Mesothelial cell of epicardium (in vitro differentiated cells): ENCODE measurements around the gene REG3G. TPM values are rescaled to one million over a fixed set of nuclear protein-coding genes. Genes with fewer than 3 reads are reported as not detected.

Experiments used
- DNase-seq, 2 experiments: peaks; one replicate each; pipeline ENCODE4 v3.0.0; 2021; ENCODE audit warnings: low spot score in 2 of 2; ENCODE audit not compliant: unreplicated experiment in 2 of 2
- H3K27ac Mint-ChIP-seq: 2 replicates; pipeline ENCODE4 v1.8.0; 2021; ENCODE audit warnings: mixed read lengths
- H3K27me3 Mint-ChIP-seq: 2 replicates; pipeline ENCODE4 v1.8.0; 2021; ENCODE audit warnings: low read depth, mixed read lengths
- H3K36me3 Mint-ChIP-seq: 2 replicates; pipeline ENCODE4 v1.8.0; 2021; ENCODE audit warnings: mixed read lengths
- H3K4me1 Mint-ChIP-seq: 2 replicates; pipeline ENCODE4 v1.8.0; 2021; ENCODE audit warnings: mixed read lengths
- H3K4me3 Mint-ChIP-seq: 2 replicates; pipeline ENCODE4 v1.8.0; 2021; ENCODE audit warnings: mild to moderate bottlenecking, moderate library complexity, mixed read lengths
- H3K9me3 Mint-ChIP-seq: 2 replicates; pipeline ENCODE4 v1.8.0; 2021; ENCODE audit warnings: mixed read lengths
- CTCF ChIP-seq: fragments of 200-600 bp; sonication (generic); IDR thresholded peaks from one replicate; pipeline ENCODE4 v1.5.0; 2021; ENCODE audit warnings: antibody characterized with exemption; ENCODE audit not compliant: unreplicated experiment
- total RNA-seq: library from RNA; stranded (reverse); gene quantifications from 3 replicates; pipeline ENCODE4 v1.2.1, GENCODE V29; 2021

REG3G gene
- total RNA-seq, 1 donor from 2014 or later: not detected

GRCh38 chr2:78992807-78993517 lies 32.5 kb upstream of the REG3G start:
- no peaks in the 10 kb centered on the region for H3K36me3 Mint-ChIP-seq
- peak overlapping the region; percentile 76 for H3K4me3 Mint-ChIP-seq
- H3K27me3 Mint-ChIP-seq: peaks cover 55% of the 10 kb centered on the region
- peaks cover 9% of the 10 kb centered on the region for H3K4me1 Mint-ChIP-seq
- no peak overlapping the region for H3K27ac Mint-ChIP-seq
- peak in 1 of 2 experiments; percentile 46 for DNase-seq
- no peaks in the 10 kb centered on the region for H3K9me3 Mint-ChIP-seq
- peak; percentile 5 for TF ChIP-seq CTCF

GRCh38 chr2:78993518-78994148 lies 31.9 kb upstream of the REG3G start:
- Mint-ChIP-seq H3K36me3 (no peaks in the 10 kb centered on the region), H3K4me1 (peaks cover 9% of the 10 kb centered on the region), H3K27ac (no peak overlapping the region), H3K9me3 (no peaks in the 10 kb centered on the region), H3K27me3 (peaks cover 59% of the 10 kb centered on the region), H3K4me3 (peak overlapping the region; percentile 76)
- no peak for DNase-seq
- no peak for TF ChIP-seq CTCF

- Mint-ChIP-seq H3K36me3 (no peaks in the 10 kb centered on the region), H3K9me3 (no peaks in the 10 kb centered on the region), H3K4me1 (peaks cover 9% of the 10 kb centered on the region), H3K27ac (no peak overlapping the region), H3K4me3 (no peak overlapping the region), H3K27me3 (peaks cover 59% of the 10 kb centered on the region)
- no peak for TF ChIP-seq CTCF
- no peak for DNase-seq
These were observed 30.7 kb upstream of the REG3G start for GRCh38 chr2:78994789-78995188.

- no peak for DNase-seq
- H3K36me3 Mint-ChIP-seq: no peaks in the 10 kb centered on the region
- H3K9me3 Mint-ChIP-seq: no peaks in the 10 kb centered on the region
- TF ChIP-seq CTCF: peak; percentile 67
- H3K27me3 Mint-ChIP-seq: peaks cover 30% of the 10 kb centered on the region
- no peak overlapping the region for H3K4me3 Mint-ChIP-seq
- H3K4me1 Mint-ChIP-seq: no peaks in the 10 kb centered on the region
- no peak overlapping the region for H3K27ac Mint-ChIP-seq
These were observed 26.1 kb upstream of the REG3G start for GRCh38 chr2:78999406-78999805.

GRCh38 chr2:79000008-79000576 lies 25.4 kb upstream of the REG3G start:
- Mint-ChIP-seq H3K4me3 (no peak overlapping the region), H3K4me1 (peaks cover 2% of the 10 kb centered on the region), H3K27ac (no peak overlapping the region), H3K9me3 (no peaks in the 10 kb centered on the region), H3K36me3 (no peaks in the 10 kb centered on the region), H3K27me3 (peaks cover 24% of the 10 kb centered on the region)
- TF ChIP-seq CTCF: no peak
- no peak for DNase-seq
